ENCODE measurements around the gene SAPCD2.

SAPCD2 gene

DNA sequence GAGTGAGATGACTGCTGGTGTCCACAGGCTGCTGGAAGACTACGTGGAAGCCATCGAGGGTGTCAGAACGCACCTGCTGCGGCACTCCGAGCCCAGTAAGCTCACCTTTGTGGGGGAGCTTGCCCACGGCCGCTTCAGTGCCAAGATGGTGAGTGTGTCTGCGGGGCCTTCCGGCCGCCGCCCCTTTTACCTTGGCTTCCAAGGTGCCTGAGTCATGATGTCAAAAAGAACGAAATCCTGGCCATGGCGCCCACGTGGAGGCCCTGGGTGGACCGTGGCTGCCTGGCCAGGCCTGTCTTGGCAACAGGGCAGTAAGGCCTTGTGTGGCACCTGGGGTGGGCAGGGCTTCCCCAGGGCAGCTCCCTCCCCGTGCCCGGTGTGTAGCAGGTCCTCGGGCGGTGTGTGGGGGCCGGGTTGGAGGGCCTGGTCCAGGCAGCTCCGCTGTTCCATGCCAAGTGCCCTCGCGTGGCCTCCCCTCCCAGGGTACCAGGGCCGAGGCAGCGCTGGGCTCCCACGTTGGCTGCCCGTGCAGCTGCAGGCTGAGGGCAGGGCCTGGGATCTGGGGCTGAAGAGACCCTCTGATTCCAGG, 36.4 kb upstream of the SAPCD2 start:
- no peak for DNase-seq (ENCODE audit: low spot score)
- TF ChIP-seq, protein P1, sequence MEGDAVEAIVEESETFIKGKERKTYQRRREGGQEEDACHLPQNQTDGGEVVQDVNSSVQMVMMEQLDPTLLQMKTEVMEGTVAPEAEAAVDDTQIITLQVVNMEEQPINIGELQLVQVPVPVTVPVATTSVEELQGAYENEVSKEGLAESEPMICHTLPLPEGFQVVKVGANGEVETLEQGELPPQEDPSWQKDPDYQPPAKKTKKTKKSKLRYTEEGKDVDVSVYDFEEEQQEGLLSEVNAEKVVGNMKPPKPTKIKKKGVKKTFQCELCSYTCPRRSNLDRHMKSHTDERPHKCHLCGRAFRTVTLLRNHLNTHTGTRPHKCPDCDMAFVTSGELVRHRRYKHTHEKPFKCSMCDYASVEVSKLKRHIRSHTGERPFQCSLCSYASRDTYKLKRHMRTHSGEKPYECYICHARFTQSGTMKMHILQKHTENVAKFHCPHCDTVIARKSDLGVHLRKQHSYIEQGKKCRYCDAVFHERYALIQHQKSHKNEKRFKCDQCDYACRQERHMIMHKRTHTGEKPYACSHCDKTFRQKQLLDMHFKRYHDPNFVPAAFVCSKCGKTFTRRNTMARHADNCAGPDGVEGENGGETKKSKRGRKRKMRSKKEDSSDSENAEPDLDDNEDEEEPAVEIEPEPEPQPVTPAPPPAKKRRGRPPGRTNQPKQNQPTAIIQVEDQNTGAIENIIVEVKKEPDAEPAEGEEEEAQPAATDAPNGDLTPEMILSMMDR (IDR thresholded peaks at IDR 0.05): no peak
- Histone ChIP-seq H3K27ac (no peak overlapping the region), H3K4me3 (no peak overlapping the region)

DNA sequence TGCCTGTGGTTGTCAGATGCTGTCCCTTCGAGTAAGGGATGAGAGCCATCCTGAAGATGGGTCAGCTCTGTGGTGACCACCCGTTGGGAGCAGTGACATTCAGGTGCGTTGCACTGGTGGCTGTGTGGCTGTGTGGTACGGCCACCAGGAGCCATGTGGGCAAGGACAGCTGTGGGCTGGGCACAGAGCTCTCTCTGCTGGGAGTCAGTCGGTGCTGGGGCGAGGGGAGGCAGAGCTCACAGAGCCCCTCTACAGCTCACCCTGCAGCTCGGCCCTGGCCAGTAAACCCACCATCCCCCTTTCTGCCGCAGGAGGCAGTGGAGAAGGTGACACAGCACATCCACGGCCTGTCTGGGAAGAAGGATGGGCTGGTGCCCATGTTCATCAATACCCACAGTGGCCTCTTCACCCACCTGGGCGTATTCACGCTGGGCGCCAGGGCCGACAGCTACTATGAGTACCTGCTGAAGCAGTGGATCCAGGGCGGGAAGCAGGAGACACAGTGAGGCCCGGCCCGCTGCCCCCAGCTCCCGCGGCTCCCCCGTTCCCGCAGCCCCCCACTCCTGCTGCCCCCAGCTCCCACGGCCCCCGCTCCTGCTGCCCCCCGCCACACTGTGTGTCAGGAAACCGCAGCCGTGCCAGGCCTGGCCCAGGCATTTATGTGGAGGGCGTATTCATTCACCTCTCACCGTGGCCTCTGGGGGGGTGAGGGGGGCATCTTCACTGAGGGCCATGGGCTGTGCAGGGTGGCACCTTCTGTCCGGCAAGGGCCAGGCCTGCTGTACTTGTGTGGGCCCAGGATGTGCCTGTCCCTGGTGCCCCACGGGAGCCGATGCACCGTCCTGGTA, 35.7 kb upstream of the SAPCD2 start:
- TF ChIP-seq, protein P1 (IDR thresholded peaks at IDR 0.05): no peak
- H3K27ac ChIP-seq: no peak overlapping the region
- no peak for DNase-seq (ENCODE audit: low spot score)

DNA sequence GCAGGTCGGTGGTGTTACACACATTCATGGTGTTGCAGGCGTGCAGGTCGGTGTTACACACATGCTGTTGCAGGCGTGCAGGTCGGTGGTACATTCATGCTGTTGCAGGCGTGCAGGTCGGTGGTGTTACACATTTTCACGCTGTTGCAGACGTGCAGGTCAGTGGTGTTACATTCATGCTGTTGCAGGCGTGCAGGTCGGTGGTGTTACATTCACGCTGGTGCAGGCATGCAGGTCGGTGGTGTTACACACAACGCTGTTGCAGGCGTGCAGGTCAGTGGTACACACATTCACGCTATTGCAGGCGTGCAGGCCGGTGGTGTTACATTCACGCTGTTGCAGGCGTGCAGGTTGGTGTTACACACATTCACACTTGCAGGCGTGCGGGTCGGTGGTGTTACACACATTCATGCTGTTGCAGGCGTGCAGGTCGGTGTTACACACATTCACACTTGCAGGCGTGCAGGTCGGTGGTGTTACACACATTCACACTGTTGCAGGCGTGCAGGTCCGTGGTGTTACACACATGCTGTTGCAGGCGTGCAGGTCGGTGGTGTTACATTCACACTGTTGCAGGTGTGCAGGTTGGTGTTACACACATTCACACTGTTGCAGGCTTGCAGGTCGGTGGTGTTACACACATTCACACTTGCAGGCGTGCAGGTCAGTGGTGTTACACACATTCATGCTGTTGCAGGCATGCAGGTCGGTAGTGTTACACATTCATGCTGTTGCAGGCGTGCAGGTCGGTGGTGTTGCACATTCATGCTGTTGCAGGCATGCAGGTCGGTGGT, 33.0 kb upstream of the SAPCD2 start:
- TF ChIP-seq, protein P1 (IDR thresholded peaks at IDR 0.05): no peak
- Histone ChIP-seq H3K4me3 (no peak overlapping the region), H3K27ac (no peak overlapping the region)
- peak; percentile 54 for DNase-seq (ENCODE audit: low spot score)

More for the DNA sequence above, 35.7 kb upstream of the SAPCD2 start:
- no peak overlapping the region for H3K4me3 ChIP-seq

DNA sequence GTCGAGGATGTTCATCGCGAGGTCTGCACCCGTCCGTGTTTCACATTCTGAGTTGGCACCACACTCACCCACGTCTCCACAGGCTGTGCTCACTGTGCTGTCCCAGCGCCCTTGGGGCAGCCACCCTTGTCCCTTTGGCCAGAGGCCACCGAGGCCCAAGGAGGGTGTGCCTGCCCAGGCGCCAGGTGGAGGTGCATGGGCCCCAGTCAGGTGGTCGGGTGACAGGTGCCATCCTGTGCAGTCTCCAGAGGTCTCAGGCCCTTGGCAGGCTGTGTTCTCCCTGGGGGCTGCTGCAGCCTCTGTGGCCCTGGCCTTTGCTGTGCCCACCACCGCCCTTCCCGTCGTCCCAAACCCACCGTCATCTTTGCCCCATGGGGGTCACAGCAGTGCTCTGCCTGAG, 28.9 kb upstream of the SAPCD2 start:
- DNase-seq (ENCODE audit: low spot score): no peak
- Histone ChIP-seq H3K27ac (no peak overlapping the region), H3K4me3 (no peak overlapping the region)
- TF ChIP-seq, protein P1 (IDR thresholded peaks at IDR 0.05): no peak

DNA sequence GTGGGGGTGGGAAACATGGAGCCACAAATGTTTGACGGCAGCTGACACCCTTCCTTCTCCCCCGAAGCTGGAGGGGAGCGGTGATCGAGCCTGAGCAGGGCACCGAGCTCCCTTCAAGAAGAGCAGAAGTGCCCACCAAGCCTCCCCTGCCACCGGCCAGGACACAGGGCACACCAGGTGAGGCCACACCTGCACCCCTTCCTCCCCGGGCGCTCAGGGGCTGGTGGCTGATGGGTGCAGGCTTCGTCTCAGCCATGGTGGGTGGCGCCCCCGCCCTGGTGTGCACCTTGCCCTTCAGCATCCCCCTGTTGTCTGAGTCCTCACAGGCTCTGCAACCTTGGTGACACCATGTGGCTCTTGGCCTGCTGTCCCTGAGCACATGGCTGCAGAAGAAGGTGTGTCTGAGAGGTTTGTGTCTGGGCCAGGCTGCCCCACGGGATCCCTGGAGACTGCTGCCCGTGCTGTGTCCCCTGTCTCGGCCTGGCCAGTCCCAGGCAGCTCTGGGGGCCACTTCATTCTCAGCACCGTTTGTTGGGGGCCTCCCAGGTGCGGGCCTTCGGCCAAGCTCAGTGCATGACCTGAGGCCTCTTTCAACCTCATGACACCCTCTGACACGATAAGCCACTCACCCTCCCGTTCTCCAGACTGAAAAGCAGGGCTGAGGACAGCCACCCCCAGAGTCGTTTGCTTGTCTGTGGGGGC, 27.6 kb upstream of the SAPCD2 start:
- no peak overlapping the region for H3K4me3 ChIP-seq
- no peak overlapping the region for H3K27ac ChIP-seq
- TF ChIP-seq, protein P1 (IDR thresholded peaks at IDR 0.05): no peak
- DNase-seq (ENCODE audit: low spot score): no peak

DNA sequence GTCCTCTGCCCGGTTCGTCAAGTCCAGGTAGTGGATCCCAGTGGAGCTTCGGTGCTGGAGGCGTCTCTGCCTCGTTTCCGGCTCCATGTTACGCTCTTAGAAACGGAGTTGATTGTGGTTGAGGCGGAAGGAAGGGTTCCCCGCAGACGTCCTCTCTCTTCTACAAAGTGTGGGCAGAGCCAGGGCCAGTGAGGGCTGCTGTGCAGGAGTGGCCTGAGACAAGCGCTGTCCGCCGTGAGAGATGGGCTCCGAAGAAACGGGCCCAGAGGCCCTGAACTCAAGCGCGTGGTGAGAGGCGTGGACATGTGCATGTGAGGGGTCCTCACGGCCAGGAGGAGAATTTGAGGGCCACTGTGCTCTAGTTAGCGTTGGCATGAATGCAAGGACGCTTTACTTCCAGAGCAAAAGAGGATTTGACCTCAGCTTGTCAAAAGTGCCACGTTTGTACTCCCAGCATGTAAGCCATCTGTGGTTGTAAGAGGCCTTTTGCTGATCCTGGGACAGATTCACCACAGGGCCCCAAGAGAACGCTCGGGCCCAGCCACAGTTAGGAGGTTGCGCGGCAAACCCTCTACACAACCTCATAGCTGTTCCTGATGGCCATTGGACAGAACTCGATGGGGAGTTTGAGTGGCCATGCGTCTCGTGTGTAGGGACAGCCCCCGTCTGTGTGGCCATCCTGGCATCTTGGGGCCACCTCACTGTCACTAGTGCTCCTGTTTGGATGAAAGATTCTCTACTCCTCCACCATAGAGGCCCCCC, 26.6 kb upstream of the SAPCD2 start:
- H3K27ac ChIP-seq: no peak overlapping the region
- TF ChIP-seq, protein P1 (IDR thresholded peaks at IDR 0.05): no peak
- DNase-seq (ENCODE audit: low spot score): no peak
- no peak overlapping the region for H3K4me3 ChIP-seq
